Muscle of leg (tissue), 11 donors: ENCODE results near the gene LPCAT3. TPM values are rescaled to one million over a fixed set of nuclear protein-coding genes. Genes with fewer than 3 reads are reported as not detected.

Source experiments
- DNase-seq: peaks from one replicate; pipeline ENCODE4 v3.0.0; 2013
- H3K27ac ChIP-seq: one replicate; pipeline ENCODE4 v1.5.1; 2013; ENCODE audit warnings: mild to moderate bottlenecking, low read length, control low read depth
- H3K27me3 ChIP-seq: one replicate; pipeline ENCODE4 v1.6.1; 2013; ENCODE audit warnings: low read length; ENCODE audit not compliant: control insufficient read depth, insufficient read depth
- H3K36me3 ChIP-seq: one replicate; pipeline ENCODE4 v1.6.1; 2013; ENCODE audit warnings: low read length; ENCODE audit not compliant: control insufficient read depth, insufficient read depth
- H3K4me1 ChIP-seq: one replicate; pipeline ENCODE4 v1.6.1; 2013; ENCODE audit warnings: low read length; ENCODE audit not compliant: control insufficient read depth, insufficient read depth
- H3K4me3 ChIP-seq: one replicate; pipeline ENCODE4 v1.5.1; 2013; ENCODE audit warnings: low read length, control low read depth
- H3K9me3 ChIP-seq: replicated peaks from 2 replicates; pipeline ENCODE4 v1.6.1; 2013; ENCODE audit warnings: low read depth, low read length; ENCODE audit not compliant: control insufficient read depth
- WGBS: methylation state at CpG from one replicate; pipeline ENCODE4 v1.1.5; 2013; ENCODE audit warnings: missing lambda C conversion rate; ENCODE audit not compliant: insufficient coverage; 5-methylcytosine and 5-hydroxymethylcytosine counted together
- polyA plus RNA-seq, 8 donors: library from polyadenylated mRNA; unstranded; fragments of 120-200 nt; gene quantifications; one replicate each; pipeline versions ENCODE4 v1.2.1 to v1.2.3, GENCODE V29; 2013; ENCODE audit warnings: inconsistent platforms in 1 of 8, low replicate concordance in 1 of 8; ENCODE audit not compliant: insufficient read length in 8 of 8, insufficient read depth in 1 of 8
- total RNA-seq: library from RNA; stranded (reverse); fragments of 120-200 nt; gene quantifications from one replicate; pipeline ENCODE4 v1.2.4, GENCODE V29; 2013

LPCAT3 gene
- total and polyA plus RNA-seq, 9 donors: 7.8 to 23.2 (median 19.1) TPM

DNA sequence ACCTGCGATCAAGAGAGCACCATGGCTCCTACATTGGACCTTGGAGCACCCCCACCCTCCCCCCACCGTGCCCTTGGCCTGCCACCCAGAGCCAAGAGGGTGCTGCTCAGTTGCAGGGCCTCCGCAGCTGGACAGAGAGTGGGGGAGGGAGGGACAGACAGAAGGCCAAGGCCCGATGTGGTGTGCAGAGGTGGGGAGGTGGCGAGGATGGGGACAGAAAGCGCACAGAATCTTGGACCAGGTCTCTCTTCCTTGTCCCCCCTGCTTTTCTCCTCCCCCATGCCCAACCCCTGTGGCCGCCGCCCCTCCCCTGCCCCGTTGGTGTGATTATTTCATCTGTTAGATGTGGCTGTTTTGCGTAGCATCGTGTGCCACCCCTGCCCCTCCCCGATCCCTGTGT is 76.5 kb downstream of the LPCAT3 start:
- no peak overlapping the region for H3K4me3 ChIP-seq
- H3K9me3 ChIP-seq: no peaks in the 10 kb centered on the region
- H3K27ac ChIP-seq: no peak overlapping the region
- H3K4me1 ChIP-seq: peaks cover 51% of the 10 kb centered on the region
- H3K36me3 ChIP-seq: peaks cover 37% of the 10 kb centered on the region
- WGBS: no CpG with 5 or more reads among the region's 12 CpGs
- no peaks in the 10 kb centered on the region for H3K27me3 ChIP-seq
- no peak for DNase-seq

DNA sequence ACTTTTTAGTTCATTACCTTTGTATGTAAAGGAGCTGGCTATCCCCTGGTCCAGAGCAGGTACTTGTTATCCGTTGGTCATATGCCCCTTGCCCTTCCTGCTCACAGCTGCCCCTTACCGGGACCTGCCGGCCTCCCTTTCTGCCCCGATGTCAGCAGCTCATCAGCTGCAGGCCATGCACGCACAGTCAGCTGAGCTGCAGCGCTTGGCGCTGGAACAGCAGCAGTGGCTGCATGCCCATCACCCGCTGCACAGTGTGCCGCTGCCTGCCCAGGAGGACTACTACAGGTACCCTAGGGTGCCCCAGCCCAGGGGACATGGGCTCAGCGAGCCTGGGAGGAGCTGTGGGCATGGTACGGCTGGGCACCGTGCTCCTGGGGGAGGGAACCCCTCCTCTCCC is 77.0 kb downstream of the LPCAT3 start:
- H3K27me3 ChIP-seq: no peaks in the 10 kb centered on the region
- H3K4me1 ChIP-seq: peaks cover 49% of the 10 kb centered on the region
- DNase-seq: no peak
- no peak overlapping the region for H3K4me3 ChIP-seq
- H3K9me3 ChIP-seq: no peaks in the 10 kb centered on the region
- 87% methylated on average over 9 of the region's 12 CpGs for WGBS
- peaks cover 42% of the 10 kb centered on the region for H3K36me3 ChIP-seq
- H3K27ac ChIP-seq: no peak overlapping the region

DNA sequence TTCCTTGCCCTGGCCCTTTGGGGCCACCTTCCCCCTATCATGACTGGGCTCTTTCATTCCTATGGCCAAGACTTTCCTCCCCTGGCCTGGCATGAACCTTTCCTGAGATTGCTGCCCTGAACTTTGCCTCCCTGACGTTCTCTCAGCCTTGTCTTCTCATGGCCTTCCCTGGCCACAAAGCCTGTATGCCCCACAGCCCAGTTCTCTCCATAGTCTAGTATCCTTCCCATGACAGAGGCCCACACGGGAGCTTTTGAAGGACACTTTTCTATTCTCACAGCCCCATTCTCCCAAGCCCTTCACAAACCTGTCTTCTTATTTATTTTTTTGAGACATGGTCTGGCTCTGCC is 79.1 kb downstream of the LPCAT3 start:
- WGBS: 91% methylated on average over 2 of the region's 2 CpGs
- H3K9me3 ChIP-seq: no peaks in the 10 kb centered on the region
- no peak overlapping the region for H3K4me3 ChIP-seq
- peaks cover 55% of the 10 kb centered on the region for H3K36me3 ChIP-seq
- no peaks in the 10 kb centered on the region for H3K27me3 ChIP-seq
- DNase-seq: no peak
- H3K4me1 ChIP-seq: peaks cover 42% of the 10 kb centered on the region
- no peak overlapping the region for H3K27ac ChIP-seq

DNA sequence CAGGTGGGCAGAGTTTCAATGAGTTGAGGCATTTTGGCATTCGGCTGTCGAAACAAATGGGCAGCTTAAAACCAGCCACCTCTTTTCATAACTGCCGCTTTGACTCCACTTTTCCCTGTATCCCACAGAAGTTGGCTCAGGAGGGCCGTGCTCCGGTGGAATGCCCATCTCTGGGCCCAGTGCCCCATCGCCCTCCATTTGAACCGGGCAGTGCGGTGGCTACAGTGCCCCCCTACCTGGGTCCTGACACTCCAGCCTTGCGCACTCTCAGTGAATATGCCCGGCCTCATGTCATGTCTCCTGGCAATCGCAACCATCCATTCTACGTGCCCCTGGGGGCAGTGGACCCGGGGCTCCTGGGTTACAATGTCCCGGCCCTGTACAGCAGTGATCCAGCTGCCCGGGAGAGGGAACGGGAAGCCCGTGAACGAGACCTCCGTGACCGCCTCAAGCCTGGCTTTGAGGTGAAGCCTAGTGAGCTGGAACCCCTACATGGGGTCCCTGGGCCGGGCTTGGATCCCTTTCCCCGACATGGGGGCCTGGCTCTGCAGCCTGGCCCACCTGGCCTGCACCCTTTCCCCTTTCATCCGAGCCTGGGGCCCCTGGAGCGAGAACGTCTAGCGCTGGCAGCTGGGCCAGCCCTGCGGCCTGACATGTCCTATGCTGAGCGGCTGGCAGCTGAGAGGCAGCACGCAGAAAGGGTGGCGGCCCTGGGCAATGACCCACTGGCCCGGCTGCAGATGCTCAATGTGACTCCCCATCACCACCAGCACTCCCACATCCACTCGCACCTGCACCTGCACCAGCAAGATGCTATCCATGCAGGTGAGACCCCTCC is 79.7 kb downstream of the LPCAT3 start:
- no peaks in the 10 kb centered on the region for H3K9me3 ChIP-seq
- H3K4me1 ChIP-seq: peaks cover 48% of the 10 kb centered on the region
- DNase-seq: peak; percentile 57
- H3K36me3 ChIP-seq: peaks cover 60% of the 10 kb centered on the region
- peak overlapping the region; percentile 69 for H3K27ac ChIP-seq
- 81% methylated on average over 29 of the region's 32 CpGs for WGBS
- no peaks in the 10 kb centered on the region for H3K27me3 ChIP-seq
- peak overlapping the region; percentile 9 for H3K4me3 ChIP-seq

DNA sequence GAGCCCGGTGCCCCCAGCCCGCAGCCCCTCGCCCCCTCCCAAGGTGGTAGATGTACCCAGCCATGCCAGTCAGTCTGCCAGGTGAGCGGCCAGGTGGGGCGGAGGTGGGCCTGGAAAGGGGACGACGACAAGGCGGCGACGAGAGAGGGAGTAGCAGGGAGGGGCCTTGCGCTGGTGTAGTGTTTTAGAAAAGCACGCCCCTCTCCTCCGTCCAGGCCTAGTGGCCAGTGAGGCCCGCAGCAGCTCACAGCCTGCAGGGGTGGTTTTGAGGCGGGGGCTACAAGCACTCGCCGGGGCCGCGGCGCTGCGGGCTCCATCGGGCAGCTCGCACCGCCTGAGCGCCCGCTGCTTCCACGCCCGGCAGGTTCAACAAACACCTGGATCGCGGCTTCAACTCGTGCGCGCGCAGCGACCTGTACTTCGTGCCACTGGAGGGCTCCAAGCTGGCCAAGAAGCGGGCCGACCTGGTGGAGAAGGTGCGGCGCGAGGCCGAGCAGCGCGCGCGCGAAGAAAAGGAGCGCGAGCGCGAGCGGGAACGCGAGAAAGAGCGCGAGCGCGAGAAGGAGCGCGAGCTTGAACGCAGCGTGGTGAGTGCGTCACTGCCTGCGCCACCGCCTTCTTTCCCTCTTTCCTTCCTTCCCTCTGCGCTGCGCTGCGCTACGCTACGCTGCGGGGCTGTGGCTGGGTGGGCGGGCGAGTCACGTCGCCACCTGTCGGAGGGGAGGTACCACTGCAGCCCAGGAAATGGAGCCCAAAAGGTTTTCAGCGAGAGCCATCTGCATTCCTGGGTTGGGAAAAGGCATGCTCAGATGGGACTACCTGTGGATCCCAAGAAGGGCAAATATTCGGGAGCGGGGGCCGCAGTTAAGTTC is 80.6 kb downstream of the LPCAT3 start:
- peak overlapping the region; percentile 94 for H3K27ac ChIP-seq
- no peaks in the 10 kb centered on the region for H3K27me3 ChIP-seq
- H3K4me3 ChIP-seq: peak overlapping the region; percentile 80
- WGBS: 1% methylated on average over 64 of the region's 80 CpGs
- no peaks in the 10 kb centered on the region for H3K9me3 ChIP-seq
- H3K36me3 ChIP-seq: peaks cover 65% of the 10 kb centered on the region
- peaks cover 46% of the 10 kb centered on the region for H3K4me1 ChIP-seq
- peak; percentile 98 for DNase-seq

DNA sequence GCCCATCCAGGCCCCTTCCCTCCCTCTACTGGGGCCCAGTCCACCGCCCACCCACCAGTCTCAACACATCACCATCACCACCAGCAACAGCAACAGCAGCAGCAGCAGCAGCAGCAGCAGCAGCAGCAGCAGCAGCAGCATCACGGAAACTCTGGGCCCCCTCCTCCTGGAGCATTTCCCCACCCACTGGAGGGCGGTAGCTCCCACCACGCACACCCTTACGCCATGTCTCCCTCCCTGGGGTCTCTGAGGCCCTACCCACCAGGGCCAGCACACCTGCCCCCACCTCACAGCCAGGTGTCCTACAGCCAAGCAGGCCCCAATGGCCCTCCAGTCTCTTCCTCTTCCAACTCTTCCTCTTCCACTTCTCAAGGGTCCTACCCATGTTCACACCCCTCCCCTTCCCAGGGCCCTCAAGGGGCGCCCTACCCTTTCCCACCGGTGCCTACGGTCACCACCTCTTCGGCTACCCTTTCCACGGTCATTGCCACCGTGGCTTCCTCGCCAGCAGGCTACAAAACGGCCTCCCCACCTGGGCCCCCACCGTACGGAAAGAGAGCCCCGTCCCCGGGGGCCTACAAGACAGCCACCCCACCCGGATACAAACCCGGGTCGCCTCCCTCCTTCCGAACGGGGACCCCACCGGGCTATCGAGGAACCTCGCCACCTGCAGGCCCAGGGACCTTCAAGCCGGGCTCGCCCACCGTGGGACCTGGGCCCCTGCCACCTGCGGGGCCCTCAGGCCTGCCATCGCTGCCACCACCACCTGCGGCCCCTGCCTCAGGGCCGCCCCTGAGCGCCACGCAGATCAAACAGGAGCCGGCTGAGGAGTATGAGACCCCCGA is 81.4 kb downstream of the LPCAT3 start:
- H3K27me3 ChIP-seq: no peaks in the 10 kb centered on the region
- WGBS: 13% methylated on average over 36 of the region's 36 CpGs
- H3K4me1 ChIP-seq: peaks cover 40% of the 10 kb centered on the region
- peaks cover 65% of the 10 kb centered on the region for H3K36me3 ChIP-seq
- no peaks in the 10 kb centered on the region for H3K9me3 ChIP-seq
- peak overlapping the region; percentile 94 for H3K27ac ChIP-seq
- peak; percentile 76 for DNase-seq
- peak overlapping the region; percentile 80 for H3K4me3 ChIP-seq

DNA sequence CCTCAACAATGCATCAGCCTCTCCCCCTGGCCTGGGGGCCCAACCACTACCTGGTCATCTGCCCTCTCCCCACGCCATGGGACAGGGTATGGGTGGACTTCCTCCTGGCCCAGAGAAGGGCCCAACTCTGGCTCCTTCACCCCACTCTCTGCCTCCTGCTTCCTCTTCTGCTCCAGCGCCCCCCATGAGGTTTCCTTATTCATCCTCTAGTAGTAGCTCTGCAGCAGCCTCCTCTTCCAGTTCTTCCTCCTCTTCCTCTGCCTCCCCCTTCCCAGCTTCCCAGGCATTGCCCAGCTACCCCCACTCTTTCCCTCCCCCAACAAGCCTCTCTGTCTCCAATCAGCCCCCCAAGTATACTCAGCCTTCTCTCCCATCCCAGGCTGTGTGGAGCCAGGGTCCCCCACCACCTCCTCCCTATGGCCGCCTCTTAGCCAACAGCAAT is 82.1 kb downstream of the LPCAT3 start:
- DNase-seq: no peak
- Histone ChIP-seq H3K4me3 (no peak overlapping the region), H3K36me3 (peaks cover 59% of the 10 kb centered on the region), H3K9me3 (no peaks in the 10 kb centered on the region), H3K27ac (peak overlapping the region; percentile 94), H3K27me3 (no peaks in the 10 kb centered on the region), H3K4me1 (peaks cover 40% of the 10 kb centered on the region)
- WGBS: 68% methylated on average over 3 of the region's 3 CpGs

DNA sequence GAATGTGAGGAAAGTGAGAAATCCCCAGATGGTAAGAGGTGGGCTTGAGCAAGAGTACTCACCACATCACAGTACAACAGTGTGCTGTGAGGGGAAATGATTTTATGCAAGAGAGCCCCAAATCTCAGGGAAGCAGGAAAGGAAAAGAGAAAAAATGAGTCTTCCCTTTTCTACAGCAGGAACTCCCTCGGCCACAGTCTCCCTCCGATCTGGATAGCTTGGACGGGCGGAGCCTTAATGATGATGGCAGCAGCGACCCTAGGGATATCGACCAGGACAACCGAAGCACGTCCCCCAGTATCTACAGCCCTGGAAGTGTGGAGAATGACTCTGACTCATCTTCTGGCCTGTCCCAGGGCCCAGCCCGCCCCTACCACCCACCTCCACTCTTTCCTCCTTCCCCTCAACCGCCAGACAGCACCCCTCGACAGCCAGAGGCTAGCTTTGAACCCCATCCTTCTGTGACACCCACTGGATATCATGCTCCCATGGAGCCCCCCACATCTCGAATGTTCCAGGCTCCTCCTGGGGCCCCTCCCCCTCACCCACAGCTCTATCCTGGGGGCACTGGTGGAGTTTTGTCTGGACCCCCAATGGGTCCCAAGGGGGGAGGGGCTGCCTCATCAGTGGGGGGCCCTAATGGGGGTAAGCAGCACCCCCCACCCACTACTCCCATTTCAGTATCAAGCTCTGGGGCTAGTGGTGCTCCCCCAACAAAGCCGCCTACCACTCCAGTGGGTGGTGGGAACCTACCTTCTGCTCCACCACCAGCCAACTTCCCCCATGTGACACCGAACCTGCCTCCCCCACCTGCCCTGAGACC is 82.7 kb downstream of the LPCAT3 start:
- Histone ChIP-seq H3K9me3 (no peaks in the 10 kb centered on the region), H3K36me3 (peaks cover 53% of the 10 kb centered on the region), H3K4me1 (peaks cover 40% of the 10 kb centered on the region), H3K4me3 (no peak overlapping the region), H3K27me3 (no peaks in the 10 kb centered on the region), H3K27ac (peak overlapping the region; percentile 94)
- peak; percentile 67 for DNase-seq
- 39% methylated on average over 10 of the region's 14 CpGs for WGBS

DNA sequence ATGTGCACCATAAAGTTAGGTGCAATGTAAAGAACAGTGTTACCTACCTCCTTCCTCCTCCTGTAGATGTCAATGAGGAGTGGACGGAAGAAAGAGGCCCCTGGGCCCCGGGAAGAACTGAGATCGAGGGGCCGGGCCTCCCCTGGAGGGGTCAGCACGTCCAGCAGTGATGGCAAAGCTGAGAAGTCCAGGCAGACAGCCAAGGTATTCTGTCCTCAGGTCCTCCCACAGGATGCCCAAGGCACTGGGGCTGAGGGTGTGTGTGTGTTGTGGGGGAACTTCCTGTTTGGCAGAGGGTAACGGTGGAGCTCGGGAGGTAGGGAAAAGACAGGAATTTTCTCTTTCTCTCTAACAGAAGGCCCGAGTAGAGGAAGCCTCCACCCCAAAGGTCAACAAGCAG is 84.2 kb downstream of the LPCAT3 start:
- peaks cover 52% of the 10 kb centered on the region for H3K4me1 ChIP-seq

More for the DNA sequence above, 84.2 kb downstream of the LPCAT3 start:
- peak; percentile 67 for DNase-seq
- H3K9me3 ChIP-seq: no peaks in the 10 kb centered on the region
- WGBS: 23% methylated on average over 3 of the region's 8 CpGs
- no peak overlapping the region for H3K4me3 ChIP-seq
- no peaks in the 10 kb centered on the region for H3K27me3 ChIP-seq
- peaks cover 53% of the 10 kb centered on the region for H3K36me3 ChIP-seq
- H3K27ac ChIP-seq: peak overlapping the region; percentile 69
